Upper lobe of left lung (tissue), 4 donors: ENCODE data around the gene KCNAB3.

ENCODE experiments used
- CTCF ChIP-seq, 6 experiments: fragments of 450-650 bp in 4 of 6; fragments of 200-600 bp in 2 of 6; sonication (generic) in 2 of 6; IDR thresholded peaks; one replicate each; pipeline ENCODE4 v1.5.1; 2016 to 2019; ENCODE audit warnings: antibody characterized with exemption in 6 of 6
- POLR2A ChIP-seq, 4 donors: fragments of 450-650 bp; IDR thresholded peaks; one replicate each; pipeline ENCODE4 v1.5.1; 2016 to 2017; ENCODE audit warnings: antibody characterized with exemption in 4 of 4, mild to moderate bottlenecking in 2 of 4

DNA sequence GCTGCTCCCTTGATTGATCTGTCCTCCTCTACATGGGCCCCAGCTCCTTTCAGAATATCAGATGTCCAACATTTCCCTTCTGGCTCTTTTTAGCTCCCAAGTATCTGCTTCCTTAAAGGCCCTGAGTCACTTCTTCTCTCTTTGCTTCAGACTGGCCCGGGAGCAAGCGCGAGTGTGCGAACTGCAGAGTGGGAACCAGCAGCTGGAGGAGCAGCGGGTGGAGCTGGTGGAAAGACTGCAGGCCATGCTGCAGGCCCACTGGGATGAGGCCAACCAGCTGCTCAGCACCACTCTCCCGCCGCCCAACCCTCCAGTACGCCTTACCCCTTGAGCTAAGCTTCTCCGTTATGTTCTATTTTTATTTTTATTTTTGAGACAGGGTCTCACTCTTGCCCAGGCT, 14.7 kb upstream of the KCNAB3 start:
- TF ChIP-seq POLR2A (IDR thresholded peaks at IDR 0.05): no peak
- no peak for TF ChIP-seq CTCF (IDR thresholded peaks at IDR 0.05)
